Activated naive CD8-positive, alpha-beta T cell treated with anti-CD3 and anti-CD28 coated beads, Interleukin-2, amount 50 U/mL, for 24 hours (primary cell): ENCODE measurements around the gene PGAM2.
"Not testable (repeated sequence)": the region's sequence is repeated elsewhere in the genome, so short reads cannot be mapped to it uniquely, and the experiment has no call there.

ENCODE experiments used
- ATAC-seq: fragments of 150-1000 bp; cut with Tn5 transposase; one replicate; pipeline ENCODE4 v1.10.0; 2021
- DNase-seq: peaks from one replicate; pipeline ENCODE4 v3.0.0; 2021
- H3K27ac Mint-ChIP-seq: one replicate; pipeline ENCODE4 v1.8.0; 2021; ENCODE audit warnings: mild to moderate bottlenecking, mixed read lengths
- H3K27me3 Mint-ChIP-seq: one replicate; pipeline ENCODE4 v1.8.0; 2021; ENCODE audit warnings: mixed read lengths
- H3K36me3 Mint-ChIP-seq: one replicate; pipeline ENCODE4 v1.8.0; 2021; ENCODE audit warnings: low read depth, mixed read lengths
- H3K4me1 Mint-ChIP-seq: one replicate; pipeline ENCODE4 v1.8.0; 2021; ENCODE audit warnings: mixed read lengths
- H3K4me3 Mint-ChIP-seq: one replicate; pipeline ENCODE4 v1.8.0; 2021; ENCODE audit warnings: mild to moderate bottlenecking, moderate library complexity, mixed read lengths
- H3K9me3 Mint-ChIP-seq: one replicate; pipeline ENCODE4 v1.8.0; 2021; ENCODE audit warnings: mixed read lengths

The PGAM2 gene

GRCh38 chr7:44022796-44023467 is 42.4 kb downstream of the PGAM2 start:
- not testable (repeated sequence) for H3K27me3 Mint-ChIP-seq
- H3K27ac Mint-ChIP-seq: peak overlapping the region; percentile 79

GRCh38 chr7:44022069-44022468 is 43.3 kb downstream of the PGAM2 start:
- H3K4me3 Mint-ChIP-seq, DNase-seq, H3K9me3 Mint-ChIP-seq, H3K36me3 Mint-ChIP-seq, ATAC-seq, H3K27ac Mint-ChIP-seq, H3K27me3 Mint-ChIP-seq: not testable (repeated sequence)
- H3K4me1 Mint-ChIP-seq: peaks cover 32% of the 10 kb centered on the region

More at GRCh38 chr7:44022796-44023467, 42.4 kb downstream of the PGAM2 start:
- not testable (repeated sequence) for H3K9me3 Mint-ChIP-seq, H3K36me3 Mint-ChIP-seq, DNase-seq
- Mint-ChIP-seq H3K4me1 (peaks cover 28% of the 10 kb centered on the region), H3K4me3 (peak overlapping the region; percentile 54)
- ATAC-seq: peak; percentile 29

GRCh38 chr7:44019825-44020224 is 45.5 kb downstream of the PGAM2 start:
- ATAC-seq, H3K27ac Mint-ChIP-seq, H3K36me3 Mint-ChIP-seq, DNase-seq, H3K4me3 Mint-ChIP-seq, H3K27me3 Mint-ChIP-seq, H3K9me3 Mint-ChIP-seq: not testable (repeated sequence)
- H3K4me1 Mint-ChIP-seq: peaks cover 34% of the 10 kb centered on the region

DNA sequence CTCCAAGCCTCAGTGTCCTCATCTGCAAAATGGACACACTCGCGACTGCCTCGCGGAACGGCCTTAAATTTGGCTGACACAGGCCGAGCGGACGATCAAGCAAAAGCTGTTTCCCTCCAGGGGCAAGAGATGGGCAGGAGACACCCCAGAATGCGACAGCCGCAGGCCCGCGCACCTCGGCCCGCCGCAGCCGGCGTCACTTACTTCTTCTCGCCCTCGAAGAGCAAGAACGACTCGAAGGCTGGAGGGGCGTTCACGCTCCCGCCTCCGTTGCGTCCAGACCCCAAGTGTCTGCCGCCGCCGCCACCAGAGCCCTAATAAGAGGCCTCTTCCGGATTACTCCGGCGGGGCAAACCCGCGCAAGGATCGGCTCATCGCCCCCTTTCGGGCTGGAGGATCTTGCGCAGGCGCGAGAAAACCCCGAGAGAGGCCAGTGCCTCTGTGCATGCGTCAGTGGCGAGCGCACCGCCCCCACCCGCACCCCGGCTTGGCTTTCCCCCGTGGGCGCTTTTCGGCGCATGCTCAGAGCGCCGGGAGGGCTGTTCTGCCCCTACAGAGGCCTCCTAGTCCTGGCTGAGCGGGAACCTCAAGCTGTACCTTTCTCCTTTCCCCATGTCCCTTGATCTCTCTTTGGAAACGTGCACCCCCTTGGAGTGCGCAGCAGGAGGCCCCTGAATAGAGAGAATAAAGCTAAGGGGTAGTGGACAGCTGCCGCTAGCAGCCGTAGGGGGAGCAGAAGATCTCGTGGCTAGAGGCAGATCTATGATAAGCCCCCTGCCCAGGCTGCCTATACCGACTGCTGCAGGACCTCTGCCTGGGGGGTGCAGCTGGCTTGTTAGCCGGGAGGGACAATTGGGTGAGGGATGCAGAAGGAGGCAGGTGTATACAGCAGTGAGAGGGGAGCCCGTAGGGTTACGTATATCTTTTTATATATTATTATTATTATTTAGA is 46.2 kb downstream of the PGAM2 start:
- Mint-ChIP-seq H3K27ac (peak overlapping the region; percentile 80), H3K4me1 (peaks cover 34% of the 10 kb centered on the region), H3K4me3 (peak overlapping the region; percentile 86)
- not testable (repeated sequence) for H3K9me3 Mint-ChIP-seq, H3K36me3 Mint-ChIP-seq, H3K27me3 Mint-ChIP-seq
- peak; percentile 86 for ATAC-seq
- DNase-seq: peak; percentile 100

- not testable (repeated sequence) for H3K36me3 Mint-ChIP-seq, DNase-seq, H3K27ac Mint-ChIP-seq, H3K27me3 Mint-ChIP-seq, H3K9me3 Mint-ChIP-seq, H3K4me3 Mint-ChIP-seq, ATAC-seq
- peaks cover 13% of the 10 kb centered on the region for H3K4me1 Mint-ChIP-seq
Observed at GRCh38 chr7:44015090-44015489, 50.3 kb downstream of the PGAM2 start.
